DND-41 (cell line): Measurements from ENCODE around the gene GALM.

Experiments
- ATAC-seq: fragments of 200-7000 bp; cut with Tn5 transposase; 3 replicates; pipeline ENCODE4 v1.9.1; 2021; ENCODE audit warnings: low read depth; ENCODE audit not compliant: insufficient read depth
- DNase-seq: peaks from one replicate; pipeline ENCODE4 v3.0.0-alpha.2; 2020
- H2AFZ ChIP-seq: 2 replicates; pipeline ENCODE4 v1.6.0; 2012; ENCODE audit warnings: low read depth, low read length
- H3K27ac ChIP-seq: 2 replicates; pipeline ENCODE4 v1.5.1; 2012; ENCODE audit warnings: low read length, inconsistent platforms
- H3K27me3 ChIP-seq: fragments of 200-600 bp; sonication (generic); 2 replicates; pipeline ENCODE4 v1.6.0; 2012; ENCODE audit warnings: low read length, mild to moderate bottlenecking, inconsistent platforms; ENCODE audit not compliant: insufficient read depth, poor library complexity
- H3K36me3 ChIP-seq: 2 replicates; pipeline ENCODE4 v1.5.1; 2012; ENCODE audit warnings: low read length, inconsistent platforms; ENCODE audit not compliant: insufficient read depth
- H3K4me1 ChIP-seq: 2 replicates; pipeline ENCODE4 v1.5.1; 2012; ENCODE audit warnings: mild to moderate bottlenecking, low read length; ENCODE audit not compliant: insufficient read depth
- H3K4me2 ChIP-seq: 2 replicates; pipeline ENCODE4 v1.6.0; 2012; ENCODE audit warnings: mild to moderate bottlenecking, moderate library complexity, low read length, inconsistent platforms; ENCODE audit not compliant: insufficient read depth
- H3K4me3 ChIP-seq, 2 experiments: fragments of 200-600 bp in 1 of 2; shearing (Covaris generic) in 1 of 2; 2 replicates each; pipeline ENCODE4 v1.5.1; 2012 to 2016; ENCODE audit warnings: inconsistent platforms in 2 of 2, low read length in 2 of 2, mild to moderate bottlenecking in 2 of 2, low read depth in 1 of 2, moderate library complexity in 1 of 2
- H3K79me2 ChIP-seq: 2 replicates; pipeline ENCODE4 v1.6.0; 2012; ENCODE audit warnings: low read length, inconsistent platforms; ENCODE audit not compliant: insufficient read depth
- H3K9ac ChIP-seq: 2 replicates; pipeline ENCODE4 v1.6.0; 2012; ENCODE audit warnings: low read depth, mild to moderate bottlenecking, inconsistent platforms, low read length, moderate library complexity
- H3K9me3 ChIP-seq: 2 replicates; pipeline ENCODE4 v1.5.1; 2012; ENCODE audit warnings: low read length, moderate library complexity, mild to moderate bottlenecking, inconsistent platforms; ENCODE audit not compliant: insufficient read depth, severe bottlenecking
- H4K20me1 ChIP-seq: 2 replicates; pipeline ENCODE4 v1.6.0; 2012; ENCODE audit warnings: low read length; ENCODE audit not compliant: insufficient read depth
- CTCF ChIP-seq: IDR thresholded peaks from 2 replicates; pipeline ENCODE4 v1.5.1; 2012; ENCODE audit warnings: borderline replicate concordance, low read length, moderate library complexity, mild to moderate bottlenecking; ENCODE audit not compliant: poor library complexity, severe bottlenecking; ENCODE audit errors: extremely low read depth
- EZH2 ChIP-seq: IDR thresholded peaks from 3 replicates; pipeline ENCODE4 v1.6.1; 2012; ENCODE audit warnings: borderline replicate concordance, low read depth, mild to moderate bottlenecking, moderate library complexity, low read length, inconsistent platforms; ENCODE audit not compliant: severe bottlenecking

The GALM gene

GRCh38 chr2:38665854-38666555, at the start of gene GALM:
GALM (plus strand) TSS chr2:38666114; CDS start chr2:38666162, 48 bp downstream.
- Histone ChIP-seq H3K27me3 (no peaks in the 10 kb centered on the region), H3K79me2 (no peaks in the 10 kb centered on the region), H3K4me2 (no peak within 1 kb of the TSS), H3K9ac (no peak within 1 kb of the TSS), H3K4me3 (no peak within 1 kb of the TSS), H3K9me3 (no peaks in the 10 kb centered on the region), H3K36me3 (no peaks in the 10 kb centered on the region), H3K4me1 (no peaks in the 10 kb centered on the region), H2AFZ (peak within 1 kb of the TSS; percentile 28; the same call in 1 of the 2 replicates), H4K20me1 (no peaks in the 10 kb centered on the region), H3K27ac (no peak within 1 kb of the TSS)
- TF ChIP-seq EZH2: no peak
- TF ChIP-seq CTCF: no peak
- ATAC-seq (no peak), DNase-seq (no peak)

- no peak for ATAC-seq
- TF ChIP-seq CTCF: no peak
- TF ChIP-seq EZH2: no peak
- DNase-seq: no peak
- Histone ChIP-seq H3K4me2 (no peak overlapping the region), H2AFZ (no peak overlapping the region), H3K4me1 (peaks cover 5% of the 10 kb centered on the region), H3K79me2 (no peaks in the 10 kb centered on the region), H3K9me3 (no peaks in the 10 kb centered on the region), H3K27me3 (no peaks in the 10 kb centered on the region), H4K20me1 (no peaks in the 10 kb centered on the region), H3K4me3 (no peak overlapping the region), H3K27ac (no peak overlapping the region), H3K9ac (no peak overlapping the region), H3K36me3 (no peaks in the 10 kb centered on the region)
These were observed 48.6 kb upstream of the GALM start for GRCh38 chr2:38617301-38617700.

- H3K27me3 ChIP-seq: no peaks in the 10 kb centered on the region
- peaks cover 13% of the 10 kb centered on the region for H3K4me1 ChIP-seq
- no peak for DNase-seq
- no peak overlapping the region for H3K27ac ChIP-seq
- H3K4me3 ChIP-seq: no peak overlapping the region
- no peaks in the 10 kb centered on the region for H4K20me1 ChIP-seq
- H3K9ac ChIP-seq: no peak overlapping the region
- TF ChIP-seq EZH2 (no peak), CTCF (no peak)
- no peaks in the 10 kb centered on the region for H3K79me2 ChIP-seq
- H2AFZ ChIP-seq: no peak overlapping the region
- H3K4me2 ChIP-seq: no peak overlapping the region
- H3K9me3 ChIP-seq: no peaks in the 10 kb centered on the region
- ATAC-seq: no peak
- H3K36me3 ChIP-seq: no peaks in the 10 kb centered on the region
These were observed 46.3 kb upstream of the GALM start for GRCh38 chr2:38619458-38620164.
